SU-DHL-6 (cell line): ENCODE results near the gene PHKB.
"Not testable (repeated sequence)": the region's sequence is repeated elsewhere in the genome, so short reads cannot be mapped to it uniquely, and the experiment has no call there.

Experiments
- EZH2phosphoT487 ChIP-seq: fragments of 200-600 bp; sonication (generic), shearing (Covaris generic); conservative IDR thresholded peaks from 2 replicates; pipeline ENCODE4 v1.6.1; 2018; ENCODE audit warnings: mild to moderate bottlenecking, antibody characterized with exemption, low read length, moderate library complexity, mixed read lengths
- TF ChIP-seq, protein P1 (sequence below): fragments of 200-600 bp; sonication (generic); IDR thresholded peaks from one replicate; pipeline ENCODE4 v1.5.1; 2017; ENCODE audit warnings: antibody characterized with exemption, mild to moderate bottlenecking, low read length, moderate library complexity; ENCODE audit not compliant: insufficient read depth, poor library complexity, severe bottlenecking

DNA sequence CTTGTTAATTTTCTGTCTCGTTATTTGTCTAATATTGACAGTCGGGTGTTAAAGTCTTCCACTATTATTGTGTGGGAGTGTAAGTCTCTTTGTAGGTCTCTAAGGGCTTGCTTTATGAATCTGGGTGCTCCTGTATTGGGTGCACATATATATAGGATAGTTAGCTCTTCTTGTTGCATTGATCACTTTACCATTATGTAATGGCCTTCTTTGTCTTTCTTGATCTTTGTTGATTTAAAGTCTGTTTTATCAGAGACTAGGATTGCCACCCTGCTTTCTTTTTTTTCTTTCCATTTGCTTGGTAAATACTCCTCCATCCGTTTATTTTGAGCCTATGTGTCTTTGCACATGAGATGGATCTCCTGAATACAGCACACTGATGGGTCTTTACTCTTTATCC is 90.6 kb downstream of the PHKB start:
- TF ChIP-seq EZH2phosphoT487, result not testable (repeated sequence)
- TF ChIP-seq, protein P1, sequence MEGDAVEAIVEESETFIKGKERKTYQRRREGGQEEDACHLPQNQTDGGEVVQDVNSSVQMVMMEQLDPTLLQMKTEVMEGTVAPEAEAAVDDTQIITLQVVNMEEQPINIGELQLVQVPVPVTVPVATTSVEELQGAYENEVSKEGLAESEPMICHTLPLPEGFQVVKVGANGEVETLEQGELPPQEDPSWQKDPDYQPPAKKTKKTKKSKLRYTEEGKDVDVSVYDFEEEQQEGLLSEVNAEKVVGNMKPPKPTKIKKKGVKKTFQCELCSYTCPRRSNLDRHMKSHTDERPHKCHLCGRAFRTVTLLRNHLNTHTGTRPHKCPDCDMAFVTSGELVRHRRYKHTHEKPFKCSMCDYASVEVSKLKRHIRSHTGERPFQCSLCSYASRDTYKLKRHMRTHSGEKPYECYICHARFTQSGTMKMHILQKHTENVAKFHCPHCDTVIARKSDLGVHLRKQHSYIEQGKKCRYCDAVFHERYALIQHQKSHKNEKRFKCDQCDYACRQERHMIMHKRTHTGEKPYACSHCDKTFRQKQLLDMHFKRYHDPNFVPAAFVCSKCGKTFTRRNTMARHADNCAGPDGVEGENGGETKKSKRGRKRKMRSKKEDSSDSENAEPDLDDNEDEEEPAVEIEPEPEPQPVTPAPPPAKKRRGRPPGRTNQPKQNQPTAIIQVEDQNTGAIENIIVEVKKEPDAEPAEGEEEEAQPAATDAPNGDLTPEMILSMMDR, result not testable (repeated sequence)
